ENCODE results near the gene CTNNBIP1. TPM values are rescaled to one million over a fixed set of nuclear protein-coding genes. Genes with fewer than 3 reads are reported as not detected.

CTNNBIP1 gene
- 28.8 TPM for total RNA-seq (2013)
- polyA plus RNA-seq = 10 to 100 TPM; 26.2 to 26.8 (median 26.3) TPM
- polyA minus RNA-seq = 17.3 and 28.7 TPM in 2 replicates
- total RNA-seq = 2.4 to 24.3 (median 21.5) reads per million in 11 experiments

GRCh38 chr1:9910076-9910422 lies at the start of gene CTNNBIP1:
TSS of gene CTNNBIP1 (minus strand) at chr1:9910269. CDS start at chr1:9872064, 38,205 bp downstream.
- H3K4me3 Mint-ChIP-seq = peak within 1 kb of the TSS; percentile 95 to 99
- DNase-seq = no peak
- peak within 1 kb of the TSS; percentile 67 to 97 (median 67) for H3K4me3 ChIP-seq (replicated peaks in 1 of 3; ENCODE audit: low read depth in 2 of 3, low read length in 3 of 3)
- H3K9me3 Mint-ChIP-seq = peaks cover 0 to 2% (median 0%) of the 10 kb centered on the region in 7 donors
- H3K36me3 ChIP-seq (replicated peaks in 1 of 2; ENCODE audit: control insufficient read depth in 1 of 2, insufficient read depth in 2 of 2, low read length in 2 of 2) = no peaks in the 10 kb centered on the region
- peak within 1 kb of the TSS; percentile 76 for H3K9ac ChIP-seq (ENCODE audit: insufficient read depth, low read length, poor library complexity, severe bottlenecking)
- peak within 1 kb of the TSS; percentile 90 to 98 (median 97) for H3K27ac Mint-ChIP-seq
- intact Hi-C loops (cut with micrococcal nuclease) = loop anchor here (2.0 to 10.0 kb wide), 4 partner anchors 33 to 125 kb away; partner anchors contain the start of genes LZIC (in 1 of the 2), NMNAT1 (in 1 of the 2) and UBE4B (in 1 of the 2)
- peaks cover 11% of the 10 kb centered on the region for H4K20me1 ChIP-seq (ENCODE audit: insufficient read depth, low read length)
- peak within 1 kb of the TSS; percentile 75 to 92 for H3K27ac ChIP-seq (ENCODE audit: low read depth in 1 of 2, low read length in 2 of 2)
- H3K27me3 Mint-ChIP-seq (ENCODE audit: low read depth in 3 of 3) = peaks cover 0 to 4% (median 2%) of the 10 kb centered on the region in 3 donors
- H3K4me2 ChIP-seq (replicated peaks; ENCODE audit: extremely low read depth, low read length, poor library complexity, severe bottlenecking) = peak within 1 kb of the TSS; percentile 91
- no peaks in the 10 kb centered on the region for H3K27me3 ChIP-seq (ENCODE audit: control insufficient read depth in 2 of 2, insufficient read depth in 2 of 2, low read length in 2 of 2)
- no peaks in the 10 kb centered on the region for H3K9me3 ChIP-seq (replicated peaks in 1 of 2; ENCODE audit: control insufficient read depth in 1 of 2, insufficient read depth in 1 of 2, low read length in 2 of 2)
- peaks cover 50% of the 10 kb centered on the region for H3K4me1 Mint-ChIP-seq
- peaks cover 0 to 10% of the 10 kb centered on the region in 2 donors for H3K36me3 Mint-ChIP-seq
- under 1% methylated on average over 55 of the region's 55 CpGs for WGBS (ENCODE audit: insufficient coverage)
- peaks cover 37% of the 10 kb centered on the region for H3K79me2 ChIP-seq (ENCODE audit: insufficient read depth, low read length)
- no peak for TF ChIP-seq CTCF (IDR thresholded peaks at IDR 0.05)
- peak within 1 kb of the TSS; percentile 93 for H2AFZ ChIP-seq (ENCODE audit: insufficient read depth, low read depth, low read length, poor library complexity, severe bottlenecking)
- peaks cover 31 to 42% of the 10 kb centered on the region in 2 donors for H3K4me1 ChIP-seq (ENCODE audit: control insufficient read depth in 1 of 2, insufficient read depth in 2 of 2, low read length in 2 of 2)

- Histone ChIP-seq H3K79me2 (ENCODE audit: insufficient read depth, low read length) (peaks cover 10% of the 10 kb centered on the region), H3K9ac (ENCODE audit: insufficient read depth, low read length, poor library complexity, severe bottlenecking) (no peak overlapping the region), H3K4me3 (replicated peaks in 1 of 3; ENCODE audit: low read depth in 2 of 3, low read length in 3 of 3) (no peak overlapping the region), H3K27me3 (ENCODE audit: control insufficient read depth in 2 of 2, insufficient read depth in 2 of 2, low read length in 2 of 2) (no peaks in the 10 kb centered on the region), H2AFZ (ENCODE audit: insufficient read depth, low read depth, low read length, poor library complexity, severe bottlenecking) (no peak overlapping the region), H3K4me2 (replicated peaks; ENCODE audit: extremely low read depth, low read length, poor library complexity, severe bottlenecking) (no peak overlapping the region), H3K27ac (ENCODE audit: low read depth in 1 of 2, low read length in 2 of 2) (no peak overlapping the region), H3K36me3 (replicated peaks in 1 of 2; ENCODE audit: control insufficient read depth in 1 of 2, insufficient read depth in 2 of 2, low read length in 2 of 2) (peaks cover 0 to 12% of the 10 kb centered on the region in 2 donors), H3K9me3 (replicated peaks in 1 of 2; ENCODE audit: control insufficient read depth in 1 of 2, insufficient read depth in 1 of 2, low read length in 2 of 2) (no peaks in the 10 kb centered on the region), H4K20me1 (ENCODE audit: insufficient read depth, low read length) (no peaks in the 10 kb centered on the region), H3K4me1 (ENCODE audit: control insufficient read depth in 1 of 2, insufficient read depth in 2 of 2, low read length in 2 of 2) (peaks cover under 1% of the 10 kb centered on the region in 2 donors)
- no peak for TF ChIP-seq CTCF (IDR thresholded peaks at IDR 0.05)
- H3K9me3 Mint-ChIP-seq = peaks cover 0 to 2% (median 0%) of the 10 kb centered on the region in 7 donors
- no peak overlapping the region for H3K4me3 Mint-ChIP-seq
- peaks cover 13 to 16% of the 10 kb centered on the region in 2 donors for H3K36me3 Mint-ChIP-seq
- no peak overlapping the region for H3K27ac Mint-ChIP-seq
- peaks cover 0 to 3% (median 0%) of the 10 kb centered on the region in 3 donors for H3K27me3 Mint-ChIP-seq (ENCODE audit: low read depth in 3 of 3)
- DNase-seq = no peak
- intact Hi-C loops (cut with micrococcal nuclease) = no loop called here
- no CpG with 5 or more reads among the region's 8 CpGs for WGBS (ENCODE audit: insufficient coverage)
- H3K4me1 Mint-ChIP-seq = peaks cover 6% of the 10 kb centered on the region
Measured at GRCh38 chr1:9957726-9958125, 47.7 kb upstream of the CTNNBIP1 start.

Measured in CD14-positive monocyte (primary cell).